Liver (tissue), 3 donors: ENCODE measurements around the gene ZNF282.

Experiments used
- CTCF ChIP-seq: fragments of 150-350 bp; IDR thresholded peaks from 2 replicates; pipeline ENCODE4 v1.5.1; 2017; ENCODE audit warnings: improper control_type of control experiment, low read depth, low read length; ENCODE audit not compliant: missing input control
- FOXA2 ChIP-seq: IDR thresholded peaks from 2 replicates; pipeline ENCODE4 v1.6.1; 2016; ENCODE audit warnings: antibody characterized with exemption
- MAX ChIP-seq: IDR thresholded peaks from 2 replicates; pipeline ENCODE4 v1.6.1; 2016; ENCODE audit warnings: antibody characterized with exemption
- TAF1 ChIP-seq: conservative IDR thresholded peaks from 2 replicates; pipeline ENCODE4 v1.6.1; 2016; ENCODE audit warnings: antibody characterized with exemption, mild to moderate bottlenecking
- donor health status: healthy.
- donor health status: healthy.

- peak; percentile 82 for TF ChIP-seq CTCF
- no peak for TF ChIP-seq MAX
- TF ChIP-seq TAF1 = no peak
- no peak for TF ChIP-seq FOXA2
These were observed 48.1 kb upstream of the ZNF282 start, which contains the start of gene ZNF398 for GRCh38 chr7:149147072-149147751.
